ENCODE results near the gene OSBPL1A. TPM values are rescaled to one million over a fixed set of nuclear protein-coding genes. Genes with fewer than 3 reads are reported as not detected.
"Not testable (repeated sequence)": the region's sequence is repeated elsewhere in the genome, so short reads cannot be mapped to it uniquely, and the experiment has no call there.

Gene OSBPL1A
- total and polyA plus RNA-seq, 10 of the 15 experiments (the other 5 are each of a cell fraction or from before 2014, with no cell fraction given): 0.02 to 0.83 (median 0.11) TPM; not detected in 6

DNA sequence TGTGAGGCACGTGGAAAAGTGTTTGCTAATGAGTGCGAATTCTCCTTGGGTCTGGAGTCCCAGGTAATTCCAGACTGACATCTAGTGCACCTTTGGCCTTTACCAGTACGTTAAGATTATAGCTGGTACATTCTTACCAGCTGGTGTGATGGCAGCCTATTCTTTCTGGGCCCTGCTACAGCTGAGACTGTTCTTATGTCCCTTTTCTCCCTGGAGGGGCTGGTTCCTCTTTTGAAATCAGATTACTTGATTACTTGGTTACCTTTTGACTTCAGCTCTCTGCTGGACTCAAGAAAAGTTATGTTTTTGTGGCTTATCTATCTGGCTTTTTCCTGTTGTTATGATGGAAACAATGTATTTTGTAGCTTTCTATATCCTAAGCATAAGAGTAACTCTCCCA is 244.2 kb downstream of the OSBPL1A start:
- H3K4me1 ChIP-seq (ENCODE audit: control insufficient read depth, insufficient read depth, low read length): no peaks in the 10 kb centered on the region
- no peak overlapping the region for H2AFZ ChIP-seq (ENCODE audit: control insufficient read depth, low read depth, low read length)
- BruUV-seq (replicated peaks): no TSS peak
- no peaks in the 10 kb centered on the region for H3K9me3 ChIP-seq (replicated peaks; ENCODE audit: control insufficient read depth, insufficient read depth, low read length)
- H3K4me2 ChIP-seq (ENCODE audit: control insufficient read depth, insufficient read depth): no peak overlapping the region
- 34% methylated on average over 3 of the region's 3 CpGs for WGBS (ENCODE audit: insufficient coverage, insufficient replicate concordance, low lambda C conversion rate, missing lambda C conversion rate)
- FAIRE-seq (no peak), ATAC-seq (peak; percentile 51), DNase-seq (ENCODE audit: low read depth, low spot score) (no peak)
- no peak overlapping the region for H3K4me3 ChIP-seq
- intact Hi-C loops (cut with micrococcal nuclease; ENCODE audit: unreplicated experiment) (no loop called here), in situ Hi-C loops (cut with MboI) (no loop called here)
- no peaks in the 10 kb centered on the region for H3K27me3 ChIP-seq (replicated peaks in 1 of 2; ENCODE audit: control insufficient read depth in 2 of 2, insufficient read depth in 2 of 2, low read length in 1 of 2)
- H3K36me3 ChIP-seq (ENCODE audit: control insufficient read depth in 2 of 2, insufficient read depth in 2 of 2, low read length in 1 of 2): no peaks in the 10 kb centered on the region
- no peaks in the 10 kb centered on the region for H3K79me2 ChIP-seq (ENCODE audit: control insufficient read depth, insufficient read depth, low read length)
- RAD21 ChIA-PET (ENCODE audit: unreplicated experiment): no interaction called here
- CTCF ChIA-PET: interaction anchor here (1.1 kb wide), 1 partner anchor 23 kb away, joined by 6 read pairs; no protein-coding TSS in a partner anchor
- no peak overlapping the region for H3K9ac ChIP-seq (ENCODE audit: control insufficient read depth, insufficient read depth, low read length)
- TF ChIP-seq LARP7 (IDR thresholded peaks at IDR 0.05): no peak
- TF ChIP-seq SPI1 (IDR thresholded peaks at IDR 0.05; ENCODE audit: borderline replicate concordance, insufficient read depth, low read depth, low read length): peak; percentile 28; the same call in 1 of the 2 replicates
- POLR2A ChIA-PET: no interaction called here
- SMC1A ChIA-PET (ENCODE audit: uncharacterized antibody, unreplicated experiment): no interaction called here
- no peak overlapping the region for H3K27ac ChIP-seq (ENCODE audit: control insufficient read depth, insufficient read depth)
- no peaks in the 10 kb centered on the region for H4K20me1 ChIP-seq (ENCODE audit: control insufficient read depth, insufficient read depth)

DNA sequence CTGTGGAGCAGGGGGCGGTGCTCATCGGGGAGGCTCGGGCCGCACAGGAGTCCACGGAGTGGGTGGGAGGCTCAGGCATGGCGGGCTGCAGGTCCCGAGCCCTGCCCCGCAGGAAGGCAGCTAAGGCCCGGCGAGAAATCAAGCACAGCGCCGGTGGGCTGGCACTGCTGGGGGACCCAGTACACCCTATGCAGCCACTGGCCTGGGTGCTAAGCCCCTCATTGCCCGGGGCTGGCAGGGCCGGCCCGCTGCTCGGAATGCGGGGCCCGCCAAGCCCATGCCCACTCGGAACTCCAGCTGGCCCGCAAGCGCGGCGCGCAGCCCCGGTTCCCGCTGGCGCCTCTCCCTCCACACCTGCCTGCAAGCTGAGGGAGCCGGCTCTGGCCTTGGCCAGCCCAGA is 248.0 kb downstream of the OSBPL1A start:
- H3K9ac ChIP-seq (ENCODE audit: control insufficient read depth, insufficient read depth, low read length); POLR2A ChIA-PET; H3K9me3 ChIP-seq (replicated peaks; ENCODE audit: control insufficient read depth, insufficient read depth, low read length); RAD21 ChIA-PET (ENCODE audit: unreplicated experiment); intact Hi-C loops (cut with micrococcal nuclease; ENCODE audit: unreplicated experiment); H3K27me3 ChIP-seq (replicated peaks in 1 of 2; ENCODE audit: control insufficient read depth in 2 of 2, insufficient read depth in 2 of 2, low read length in 1 of 2); SMC1A ChIA-PET (ENCODE audit: uncharacterized antibody, unreplicated experiment); in situ Hi-C loops (cut with MboI); H3K4me1 ChIP-seq (ENCODE audit: control insufficient read depth, insufficient read depth, low read length); BruUV-seq (replicated peaks); H3K27ac ChIP-seq (ENCODE audit: control insufficient read depth, insufficient read depth); H2AFZ ChIP-seq (ENCODE audit: control insufficient read depth, low read depth, low read length); ATAC-seq; FAIRE-seq; H3K79me2 ChIP-seq (ENCODE audit: control insufficient read depth, insufficient read depth, low read length); H3K4me2 ChIP-seq (ENCODE audit: control insufficient read depth, insufficient read depth); CTCF ChIA-PET; H3K36me3 ChIP-seq (ENCODE audit: control insufficient read depth in 2 of 2, insufficient read depth in 2 of 2, low read length in 1 of 2); H3K4me3 ChIP-seq; H4K20me1 ChIP-seq (ENCODE audit: control insufficient read depth, insufficient read depth); DNase-seq (ENCODE audit: low read depth, low spot score): not testable (repeated sequence)
- WGBS (ENCODE audit: insufficient coverage, insufficient replicate concordance, low lambda C conversion rate, missing lambda C conversion rate): 81% methylated on average over 17 of the region's 28 CpGs
